ENCODE measurements around the gene SERPINE3. TPM values are rescaled to one million over a fixed set of nuclear protein-coding genes. Genes with fewer than 3 reads are reported as not detected.

The SERPINE3 gene
- total and polyA plus RNA-seq, 10 donors: 0.38 TPM; not detected in 9

DNA sequence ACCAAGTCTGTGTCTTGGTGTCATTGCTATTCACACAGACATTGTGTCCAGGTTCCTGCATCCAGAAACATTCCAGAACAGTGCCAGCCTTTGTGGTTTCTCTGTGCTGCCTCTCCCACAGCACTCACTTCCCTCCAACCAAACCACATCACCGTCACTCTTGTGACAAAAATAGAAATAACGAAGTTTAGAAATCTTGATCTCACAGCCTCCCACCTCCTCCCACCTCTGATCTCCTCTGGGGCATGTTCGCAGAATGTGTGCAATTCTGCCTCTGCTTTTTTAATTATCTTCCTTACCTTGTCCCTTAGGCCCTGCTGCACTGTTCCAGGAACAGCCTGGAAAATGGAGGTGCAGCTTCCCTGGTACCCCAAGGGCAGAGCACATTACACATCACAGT is 8.7 kb upstream of the SERPINE3 start:
- no peaks in the 10 kb centered on the region for H3K9me3 ChIP-seq
- 12 to 32% (median 20%) methylated on average over 3 of the region's 3 CpGs for WGBS, 5 donors
- H3K4me1 ChIP-seq: peaks cover 0 to 11% (median 1%) of the 10 kb centered on the region in 6 donors
- no peak overlapping the region for H3K27ac ChIP-seq
- H3K4me3 ChIP-seq: no peak overlapping the region
- DNase-seq: no peak
- no peaks in the 10 kb centered on the region for H3K36me3 ChIP-seq
- TF ChIP-seq, protein P1, sequence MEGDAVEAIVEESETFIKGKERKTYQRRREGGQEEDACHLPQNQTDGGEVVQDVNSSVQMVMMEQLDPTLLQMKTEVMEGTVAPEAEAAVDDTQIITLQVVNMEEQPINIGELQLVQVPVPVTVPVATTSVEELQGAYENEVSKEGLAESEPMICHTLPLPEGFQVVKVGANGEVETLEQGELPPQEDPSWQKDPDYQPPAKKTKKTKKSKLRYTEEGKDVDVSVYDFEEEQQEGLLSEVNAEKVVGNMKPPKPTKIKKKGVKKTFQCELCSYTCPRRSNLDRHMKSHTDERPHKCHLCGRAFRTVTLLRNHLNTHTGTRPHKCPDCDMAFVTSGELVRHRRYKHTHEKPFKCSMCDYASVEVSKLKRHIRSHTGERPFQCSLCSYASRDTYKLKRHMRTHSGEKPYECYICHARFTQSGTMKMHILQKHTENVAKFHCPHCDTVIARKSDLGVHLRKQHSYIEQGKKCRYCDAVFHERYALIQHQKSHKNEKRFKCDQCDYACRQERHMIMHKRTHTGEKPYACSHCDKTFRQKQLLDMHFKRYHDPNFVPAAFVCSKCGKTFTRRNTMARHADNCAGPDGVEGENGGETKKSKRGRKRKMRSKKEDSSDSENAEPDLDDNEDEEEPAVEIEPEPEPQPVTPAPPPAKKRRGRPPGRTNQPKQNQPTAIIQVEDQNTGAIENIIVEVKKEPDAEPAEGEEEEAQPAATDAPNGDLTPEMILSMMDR (IDR thresholded peaks at IDR 0.05 in 8 of 11, conservative IDR thresholded peaks at IDR 0.05 in 3 of 11): no peak
- no peak for TF ChIP-seq POLR2A (IDR thresholded peaks at IDR 0.05)
- TF ChIP-seq POLR2AphosphoS5 (IDR thresholded peaks at IDR 0.05): no peak
- intact Hi-C loops (cut with DNase I; ENCODE audit: low total_unique reads): no loop called here
- H3K27me3 ChIP-seq (replicated peaks in 1 of 7): no peaks in the 10 kb centered on the region

DNA sequence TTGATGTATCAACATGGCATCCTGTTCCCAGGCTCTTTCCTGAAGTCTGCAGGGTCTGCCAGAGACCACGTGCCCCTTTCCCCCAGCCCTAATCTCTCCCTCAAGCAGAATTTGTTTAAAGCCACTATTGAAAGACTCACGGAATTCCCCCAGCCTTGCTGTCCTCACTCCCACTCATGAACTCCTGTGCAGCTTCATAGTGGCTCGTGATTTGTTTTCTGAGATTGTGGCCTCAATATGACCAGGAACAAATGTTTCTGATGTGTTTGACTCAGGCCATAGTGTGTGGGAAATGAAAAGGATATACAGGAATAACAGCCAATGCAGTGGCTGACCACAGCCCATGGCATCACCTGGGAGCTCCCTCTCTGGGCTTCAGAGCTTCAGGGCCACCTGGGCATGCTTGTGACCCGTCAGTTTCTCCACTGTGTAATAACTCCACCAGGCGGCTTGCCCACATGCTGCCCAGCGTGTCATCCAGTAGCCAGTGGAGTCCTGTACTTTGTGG is 8.1 kb upstream of the SERPINE3 start:
- Histone ChIP-seq H3K4me3 (no peak overlapping the region), H3K4me1 (peaks cover 0 to 11% (median 1%) of the 10 kb centered on the region in 6 donors), H3K36me3 (no peaks in the 10 kb centered on the region), H3K27me3 (replicated peaks in 1 of 7) (no peaks in the 10 kb centered on the region), H3K27ac (no peak overlapping the region), H3K9me3 (no peaks in the 10 kb centered on the region)
- TF ChIP-seq POLR2AphosphoS5 (IDR thresholded peaks at IDR 0.05) (no peak), POLR2A (IDR thresholded peaks at IDR 0.05) (no peak)
- TF ChIP-seq, protein P1 (IDR thresholded peaks at IDR 0.05 in 8 of 11, conservative IDR thresholded peaks at IDR 0.05 in 3 of 11): no peak
- WGBS, 5 donors: 40 to 65% (median 54%) methylated on average over 3 to 6 of the region's 6 CpGs
- intact Hi-C loops (cut with DNase I; ENCODE audit: low total_unique reads): no loop called here
- no peak for DNase-seq

DNA sequence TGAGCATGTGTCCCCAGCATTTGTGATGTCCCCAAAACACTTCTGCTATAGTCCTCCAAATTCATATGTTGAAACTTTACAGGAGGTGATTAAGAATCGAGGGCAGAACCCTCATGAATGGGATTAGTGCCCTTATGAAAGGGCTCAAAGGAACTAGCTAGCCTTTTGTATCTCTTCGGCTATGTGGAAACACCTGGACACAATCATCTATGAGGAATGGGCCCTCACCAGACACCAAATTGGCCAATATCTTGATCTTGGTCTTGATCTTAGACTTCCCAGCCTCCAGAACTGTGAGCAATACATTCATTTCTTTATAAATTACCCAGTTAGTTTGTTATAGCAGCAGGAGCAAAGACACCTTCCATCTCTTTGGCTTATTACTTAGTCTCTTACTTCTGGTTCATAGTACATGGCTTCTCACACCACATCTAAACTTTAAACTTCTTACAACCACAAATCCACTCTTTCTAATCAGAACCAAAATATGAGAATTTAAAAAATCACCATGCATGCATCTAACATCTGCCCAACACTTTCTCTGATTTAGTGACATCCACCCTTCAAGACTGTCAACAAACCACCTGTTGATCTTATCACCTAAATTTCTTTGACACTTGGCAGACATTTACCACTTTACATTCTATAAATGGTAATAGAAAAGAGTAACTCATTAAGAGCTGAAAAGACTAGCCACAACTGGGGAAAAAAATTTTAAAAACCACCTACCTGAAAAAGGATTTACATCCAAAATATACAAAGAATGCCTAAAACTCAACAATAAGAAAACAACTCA is 6.7 kb upstream of the SERPINE3 start:
- Histone ChIP-seq H3K4me3 (no peak overlapping the region), H3K9me3 (no peaks in the 10 kb centered on the region), H3K27ac (no peak overlapping the region), H3K36me3 (no peaks in the 10 kb centered on the region), H3K4me1 (peaks cover 0 to 11% (median 1%) of the 10 kb centered on the region in 6 donors), H3K27me3 (replicated peaks in 1 of 7) (no peaks in the 10 kb centered on the region)
- TF ChIP-seq POLR2AphosphoS5 (IDR thresholded peaks at IDR 0.05) (no peak), POLR2A (IDR thresholded peaks at IDR 0.05) (no peak)
- TF ChIP-seq, protein P1 (IDR thresholded peaks at IDR 0.05 in 8 of 11, conservative IDR thresholded peaks at IDR 0.05 in 3 of 11): no peak
- DNase-seq: no peak
- intact Hi-C loops (cut with DNase I; ENCODE audit: low total_unique reads): no loop called here
- 82 to 91% (median 85%) methylated on average over 2 of the region's 2 CpGs for WGBS, 5 donors

DNA sequence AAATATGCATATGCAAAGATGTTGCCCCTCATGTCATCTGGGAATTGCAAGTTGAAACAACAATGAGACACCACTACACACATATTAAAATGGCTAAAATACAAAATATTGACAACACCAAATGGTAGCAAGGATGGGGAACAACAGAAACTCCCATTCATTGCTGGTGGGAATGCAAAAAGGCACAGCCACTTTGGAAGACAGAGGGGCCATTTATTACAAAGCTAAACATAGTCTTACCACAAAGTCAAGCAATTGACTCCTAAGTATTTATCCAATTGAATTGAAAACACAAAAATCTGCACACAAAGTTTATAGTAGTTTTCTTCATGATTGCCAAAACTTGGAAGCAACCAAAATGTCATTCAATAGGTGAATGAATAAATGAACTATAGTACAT is 6.1 kb upstream of the SERPINE3 start:
- Histone ChIP-seq H3K27me3 (replicated peaks in 1 of 7) (no peaks in the 10 kb centered on the region), H3K36me3 (no peaks in the 10 kb centered on the region), H3K4me1 (peaks cover 0 to 11% (median 1%) of the 10 kb centered on the region in 6 donors), H3K4me3 (no peak overlapping the region), H3K9me3 (no peaks in the 10 kb centered on the region), H3K27ac (no peak overlapping the region)
- intact Hi-C loops (cut with DNase I; ENCODE audit: low total_unique reads): no loop called here
- no peak for DNase-seq
- no peak for TF ChIP-seq POLR2AphosphoS5 (IDR thresholded peaks at IDR 0.05)
- no peak for TF ChIP-seq POLR2A (IDR thresholded peaks at IDR 0.05)
